K562 (cell line): ENCODE measurements around the gene CNGB1. TPM values are rescaled to one million over a fixed set of nuclear protein-coding genes. Genes with fewer than 3 reads are reported as not detected.

Source experiments
- ATAC-seq: fragments of 200-7000 bp; cut with Tn5 transposase; 3 replicates; pipeline ENCODE4 v1.9.1; 2020; ENCODE audit warnings: moderate library complexity
- BruUV-seq: library from RNA; stranded (reverse); fragments of 400-500 nt; replicated peaks from 2 replicates; lab custom pipeline; 2021; lab: Mats Ljungman, UMichigan
- CTCF ChIA-PET: fragments of 300-600 bp; formaldehyde crosslinking; extraction: SDS; loops from one replicate; lab custom pipeline; 2021; ENCODE audit warnings: low intra/inter-chr PET ratio; lab: Yijun Ruan, JAX
- POLR2A ChIA-PET: fragments of 300-600, 350-650 bp; sonication (Branson Sonifier 250); formaldehyde crosslinking; extraction: SDS; loops from one replicate; lab custom pipeline; 2021; ENCODE audit warnings: antibody characterized with exemption, inconsistent platforms; lab: Yijun Ruan, JAX
- DNase-seq, 4 experiments: peaks; one replicate each; pipeline versions ENCODE4 v3.0.0 to v3.0.0-alpha.2; 2011 to 2018; ENCODE audit warnings: low spot score in 3 of 4, mixed read lengths in 3 of 4; ENCODE audit errors: extremely low read depth in 1 of 4
- FAIRE-seq: peaks from 2 replicates; lab custom pipeline; 2011; peaks lifted over from hg19 to GRCh38; lab: Jason Lieb, UNC
- H2AFZ ChIP-seq: 2 replicates; pipeline ENCODE4 v1.6.0; 2011; ENCODE audit warnings: low read depth, low read length, control low read depth, inconsistent platforms
- H3K27ac ChIP-seq: fragments of 200-600 bp; 3 replicates; pipeline ENCODE4 v1.8.0; 2011; ENCODE audit warnings: low read depth, mild to moderate bottlenecking, control low read depth, inconsistent platforms, low read length, moderate library complexity, mixed read lengths; ENCODE audit errors: extremely low read depth
- H3K27me3 ChIP-seq, 2 experiments: fragments of 300-600 bp in 1 of 2; 2 replicates in 1 of 2; 3 replicates in 1 of 2; pipeline versions ENCODE4 v1.6.0 to v1.8.0; 2011; ENCODE audit warnings: inconsistent platforms in 2 of 2, low read length in 2 of 2, mild to moderate bottlenecking in 1 of 2, mixed read lengths in 1 of 2, moderate library complexity in 1 of 2; ENCODE audit not compliant: control insufficient read depth in 2 of 2, insufficient read depth in 2 of 2
- H3K36me3 ChIP-seq: fragments of 300-600 bp; 3 replicates; pipeline ENCODE4 v1.8.0; 2011; ENCODE audit warnings: mild to moderate bottlenecking, low read length, inconsistent platforms; ENCODE audit not compliant: control insufficient read depth, insufficient read depth
- H3K4me1 ChIP-seq, 2 experiments: fragments of 200-600 bp in 1 of 2; replicated peaks in 1 of 2; 2 replicates in 1 of 2; 3 replicates in 1 of 2; pipeline versions ENCODE4 v1.5.1 to v1.8.0; 2011; ENCODE audit warnings: inconsistent platforms in 2 of 2, low read length in 2 of 2, mild to moderate bottlenecking in 1 of 2, mixed read lengths in 1 of 2, moderate library complexity in 1 of 2; ENCODE audit not compliant: control insufficient read depth in 2 of 2, insufficient read depth in 2 of 2
- H3K4me2 ChIP-seq: 2 replicates; pipeline ENCODE4 v1.6.1; 2011; ENCODE audit warnings: low read length, control low read depth, inconsistent platforms, mixed read lengths; ENCODE audit not compliant: insufficient read depth
- H3K4me3 ChIP-seq: fragments of 200-600 bp; sonication (generic), shearing (Covaris generic); 2 replicates; pipeline ENCODE4 v1.5.1; 2016; ENCODE audit warnings: control low read depth, inconsistent platforms
- H3K79me2 ChIP-seq: fragments of 200-600 bp; 3 replicates; pipeline ENCODE4 v1.8.0; 2011; ENCODE audit warnings: low read length, inconsistent platforms; ENCODE audit not compliant: control insufficient read depth, insufficient read depth
- H3K9ac ChIP-seq, 2 experiments: 2 replicates each; pipeline versions ENCODE4 v1.6.0 to v1.6.1; 2011; ENCODE audit warnings: low read depth in 2 of 2, low read length in 2 of 2, control low read depth in 1 of 2, inconsistent platforms in 1 of 2, mild to moderate bottlenecking in 1 of 2, mixed read lengths in 1 of 2; ENCODE audit not compliant: insufficient read depth in 1 of 2
- H3K9me1 ChIP-seq: one replicate; pipeline ENCODE4 v1.6.0; 2011; ENCODE audit warnings: inconsistent platforms, mild to moderate bottlenecking, low read length, moderate library complexity; ENCODE audit not compliant: control insufficient read depth, insufficient read depth
- H3K9me3 ChIP-seq: replicated peaks from 2 replicates; pipeline ENCODE4 v1.5.1; 2011; ENCODE audit warnings: low read depth, low read length, inconsistent platforms; ENCODE audit not compliant: control insufficient read depth, insufficient read depth
- H4K20me1 ChIP-seq: replicated peaks from 2 replicates; pipeline ENCODE4 v1.6.1; 2011; ENCODE audit warnings: low read length, inconsistent platforms, mixed read lengths; ENCODE audit not compliant: control insufficient read depth, insufficient read depth
- ATF3 ChIP-seq, 2 experiments: fragments of 450-650 bp in 1 of 2; sonication (generic) in 1 of 2; formaldehyde crosslinking in 1 of 2; IDR thresholded peaks in 1 of 2; conservative IDR thresholded peaks in 1 of 2; 2 replicates each; pipeline versions ENCODE4 v1.6.1 to v1.8.1; 2016 to 2023; ENCODE audit warnings: mild to moderate bottlenecking in 2 of 2, moderate library complexity in 2 of 2, inconsistent platforms in 1 of 2, missing genetic modification reagents in 1 of 2
- CTCF ChIP-seq, 3 experiments: IDR thresholded peaks in 2 of 3; conservative IDR thresholded peaks in 1 of 3; 2 replicates each; pipeline ENCODE4 v1.5.1; 2011 to 2012; ENCODE audit warnings: low read length in 3 of 3, mild to moderate bottlenecking in 3 of 3, control low read depth in 2 of 3, improper control_type of control experiment in 1 of 3, inconsistent platforms in 1 of 3, low read depth in 1 of 3, mixed read lengths in 1 of 3, moderate library complexity in 1 of 3; ENCODE audit not compliant: insufficient read depth in 2 of 3
- CXXC5 ChIP-seq: fragments of 250-450 bp; sonication (Bioruptor Pico); IDR thresholded peaks from 2 replicates; pipeline ENCODE4 v1.8.0; 2022; ENCODE audit warnings: inconsistent platforms, mild to moderate bottlenecking, moderate library complexity
- EGR1 ChIP-seq: fragments of 450-650 bp; conservative IDR thresholded peaks from 2 replicates; pipeline ENCODE4 v1.6.1; 2017; ENCODE audit warnings: mild to moderate bottlenecking
- IRF9 ChIP-seq: fragments of 450-650 bp; IDR thresholded peaks from 2 replicates; pipeline ENCODE4 v1.6.1; 2016; ENCODE audit warnings: missing biosample characterization, missing genetic modification characterization
- MEF2A ChIP-seq: IDR thresholded peaks from 2 replicates; pipeline ENCODE4 v1.6.1; 2011; ENCODE audit warnings: low read depth, mild to moderate bottlenecking, low read length, moderate library complexity; ENCODE audit not compliant: control insufficient read depth
- MTF1 ChIP-seq: fragments of 250-450 bp; sonication (Bioruptor Pico); IDR thresholded peaks from 2 replicates; pipeline ENCODE4 v1.9.0; 2021; ENCODE audit warnings: moderate library complexity, mild to moderate bottlenecking, inconsistent platforms, borderline replicate concordance
- RBM25 ChIP-seq: fragments of 200-400 bp; formaldehyde crosslinking; IDR thresholded peaks from 2 replicates; pipeline ENCODE4 v1.6.1; 2018; ENCODE audit warnings: low read length, low read depth, moderate library complexity; ENCODE audit not compliant: severe bottlenecking
- U2AF1 ChIP-seq: fragments of 200-400 bp; formaldehyde crosslinking; optimal IDR thresholded peaks from 2 replicates; pipeline ENCODE3; 2017; ENCODE audit warnings: mild to moderate bottlenecking, low read depth, low read length, moderate library complexity
- ZFP36 ChIP-seq: fragments of 150-350 bp; IDR thresholded peaks from 2 replicates; pipeline ENCODE4 v1.6.1; 2018; ENCODE audit warnings: low read length, low read depth; ENCODE audit not compliant: partially characterized antibody
- ZNF431 ChIP-seq: sonication (generic); formaldehyde crosslinking; IDR thresholded peaks from 2 replicates; pipeline ENCODE4 v1.8.0; 2022; ENCODE audit warnings: mild to moderate bottlenecking, missing genetic modification reagents
- ZNF707 ChIP-seq: fragments of 250-450 bp; sonication (Bioruptor Pico); conservative IDR thresholded peaks from 2 replicates; pipeline ENCODE4 v1.8.0; 2022; ENCODE audit warnings: inconsistent platforms, mild to moderate bottlenecking, moderate library complexity
- WGBS: fragments of 100-300 bp; shearing (Covaris generic); methylation state at CpG from one replicate; pipeline ENCODE4 v1.1.6; 2016; ENCODE audit warnings: low coverage, mixed read lengths; ENCODE audit not compliant: insufficient coverage; ENCODE audit errors: missing lambda C conversion rate; 5-methylcytosine and 5-hydroxymethylcytosine counted together
- in situ Hi-C: fragments of 300-500 bp; cut with MboI; formaldehyde crosslinking; loops from 4 replicates; pipeline ENCODE4 v1.15.0; 2018; ENCODE audit warnings: inconsistent platforms, mixed read lengths
- intact Hi-C: fragments of 100-400 bp; cut with micrococcal nuclease; formaldehyde crosslinking; loops from 2 replicates; pipeline ENCODE4 v1.14.2; 2022
- polyA plus RNA-seq, 8 experiments: library from polyadenylated mRNA; depleted of rRNA in 4 of 8; stranded (reverse) in 5 of 8; unstranded in 3 of 8; fragments of >200 nt; fragmentation: Nextera tagmentation in 2 of 8; fragmentation: Illumina TruSeq in 1 of 8; extraction: Ambion mirVana in 2 of 8; extraction: Trizol in 1 of 8; gene quantifications; 2 replicates each; pipeline versions ENCODE4 v1.2.1 to v1.2.3, GENCODE V29; 2011 to 2014; ENCODE audit warnings: inconsistent platforms in 1 of 8, missing spikeins in 1 of 8
- total RNA-seq, 7 experiments: library from RNA; depleted of rRNA in 6 of 7; stranded (reverse); fragments of >200 nt in 6 of 7; fragmentation: Illumina TruSeq in 2 of 7; extraction: Trizol in 2 of 7; gene quantifications; 2 replicates each; pipeline versions ENCODE4 v1.2.1 to v1.2.3, GENCODE V29; 2011 to 2021; ENCODE audit warnings: low replicate concordance in 1 of 7

Gene CNGB1
- total and polyA plus RNA-seq, 9 of the 15 experiments (the other 6 are each of a cell fraction or from before 2014, with no cell fraction given): not detected

- H3K4me2 ChIP-seq: no peak overlapping the region
- TF ChIP-seq ZFP36 (peak; percentile 93), CTCF (IDR thresholded peaks at IDR 0.05 in 2 of 3, conservative IDR thresholded peaks at IDR 0.05 in 1 of 3; ENCODE audit: insufficient read depth in 2 of 3, low read depth in 1 of 3, low read length in 3 of 3) (peak; percentile 21 to 47 (median 38); a peak in 3 of 6 replicates), RBM25 (peak; percentile 54), U2AF1 (no peak), ZNF707 (CRISPR knock-in tag) (no peak), MTF1 (no peak), ATF3 (IDR thresholded peaks at IDR 0.05) (no peak), ATF3 (CRISPR knock-in tag; conservative IDR thresholded peaks at IDR 0.05) (no peak), ZNF431 (CRISPR knock-in tag) (no peak), EGR1 (peak; percentile 67; the same call in 1 of the 2 replicates), MEF2A (no peak), CXXC5 (CRISPR knock-in tag) (no peak), IRF9 (tag) (no peak)
- no peaks in the 10 kb centered on the region for H3K36me3 ChIP-seq
- no peaks in the 10 kb centered on the region for H3K9me3 ChIP-seq
- no peak overlapping the region for H3K27ac ChIP-seq
- WGBS: 25% methylated on average over 8 of the region's 8 CpGs
- peak; percentile 51 for FAIRE-seq
- peaks cover 0 to 23% of the 10 kb centered on the region in 2 experiments; a peak in 3 of 5 replicates for H3K4me1 ChIP-seq
- H3K27me3 ChIP-seq: no peaks in the 10 kb centered on the region; a peak in 1 of 5 replicates
- no peaks in the 10 kb centered on the region for H3K9me1 ChIP-seq
- in situ Hi-C loops: no loop called here
- peak; percentile 69 for ATAC-seq
- POLR2A ChIA-PET: interaction anchor here (0.7 to 2.8 kb wide), 4 partner anchors 16 to 51 kb away, joined by 3 to 18 read pairs (median 4); a partner anchor contains a TSS
- intact Hi-C loops: no loop called here
- peak overlapping the region; percentile 27; the same call in 1 of the 2 replicates for H2AFZ ChIP-seq
- H4K20me1 ChIP-seq: no peaks in the 10 kb centered on the region
- DNase-seq: peak in 3 of 4 experiments; percentile 32 to 51 (median 47)
- H3K79me2 ChIP-seq: no peaks in the 10 kb centered on the region
- H3K4me3 ChIP-seq: no peak overlapping the region
- peak overlapping the region in 1 of 2 experiments; percentile 31; a peak in 1 of 4 replicates for H3K9ac ChIP-seq
- BruUV-seq: no TSS peak
- CTCF ChIA-PET: no interaction called here
Measured at GRCh38 chr16:57957673-57958392, 13.1 kb downstream of the CNGB1 start.
